ENCODE results near the gene REG1B.

The REG1B gene

DNA sequence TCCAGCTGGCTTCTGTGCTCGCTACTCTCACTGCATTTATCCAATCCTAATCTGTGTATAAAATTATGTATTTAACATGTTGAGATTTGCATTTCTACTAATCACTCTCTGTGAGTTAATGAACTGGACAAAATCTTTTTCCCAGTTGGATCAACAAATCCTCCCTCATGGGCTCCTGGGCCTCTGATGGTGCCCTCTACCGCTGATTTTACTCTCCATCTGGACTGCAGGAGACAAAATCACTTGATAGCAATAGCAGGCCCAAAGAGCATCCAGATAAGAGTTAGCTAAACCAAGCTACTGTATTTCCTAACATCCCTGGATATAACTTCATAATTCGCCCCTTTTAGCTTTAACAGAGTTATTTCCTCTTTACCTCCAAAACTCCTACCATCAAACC is 47.8 kb downstream of the REG1B start:
- Histone ChIP-seq H3K27ac (ENCODE audit: insufficient read depth, low read depth, low read length, poor library complexity, severe bottlenecking) (no peak overlapping the region), H3K9me3 (ENCODE audit: control insufficient read depth, low read length) (no peaks in the 10 kb centered on the region), H3K4me3 (ENCODE audit: insufficient read depth, low read depth, low read length) (no peak overlapping the region), H3K4me1 (ENCODE audit: control insufficient read depth, insufficient read depth, low read length) (no peaks in the 10 kb centered on the region), H3K36me3 (ENCODE audit: control insufficient read depth, insufficient read depth, low read length) (no peaks in the 10 kb centered on the region), H3K27me3 (ENCODE audit: control insufficient read depth, insufficient read depth, low read length, poor library complexity, severe bottlenecking) (no peaks in the 10 kb centered on the region)
- 86 to 91% methylated on average over 2 of the region's 3 CpGs for WGBS, 2 experiments

All from ectodermal cell (in vitro differentiated cells).